NT2/D1 (cell line): ENCODE measurements around the gene SMC4.

ENCODE experiments used
- YY1 ChIP-seq: IDR thresholded peaks from 2 replicates; pipeline ENCODE4 v1.6.1; 2011; ENCODE audit not compliant: insufficient read length, insufficient read depth
- ZNF274 ChIP-seq: IDR thresholded peaks from 2 replicates; pipeline ENCODE4 v1.6.1; 2011; ENCODE audit warnings: mild to moderate bottlenecking, low read depth, low read length

DNA sequence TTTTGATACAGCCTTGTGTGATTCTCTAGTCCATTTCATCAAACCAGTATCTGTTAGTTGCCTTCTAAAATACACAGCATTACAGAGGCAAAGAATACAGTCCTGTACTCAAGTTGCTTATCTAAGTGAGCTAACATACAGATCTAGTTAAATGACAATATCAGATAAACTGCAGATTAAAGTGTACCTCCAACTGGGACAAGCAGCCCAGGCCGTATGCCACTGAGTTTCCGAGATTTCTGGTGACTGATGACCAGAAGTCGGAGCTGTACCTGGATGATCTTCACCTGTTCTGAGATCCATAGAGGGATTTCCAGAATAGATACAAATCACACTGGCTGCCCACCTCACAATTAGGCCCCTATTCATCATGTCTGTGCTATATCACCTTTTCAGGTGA is 56.4 kb downstream of the SMC4 start:
- TF ChIP-seq YY1: no peak
- TF ChIP-seq ZNF274: no peak
